Tibial nerve (tissue), 4 donors: ENCODE results near the gene OPN1MW2. TPM values are rescaled to one million over a fixed set of nuclear protein-coding genes. Genes with fewer than 3 reads are reported as not detected.
"Not testable (repeated sequence)": the region's sequence is repeated elsewhere in the genome, so short reads cannot be mapped to it uniquely, and the experiment has no call there.

Experiments used
- DNase-seq, 2 donors: peaks; one replicate each; pipeline ENCODE4 v3.0.0-alpha.2; 2019; ENCODE audit warnings: low spot score in 2 of 2
- H3K27ac ChIP-seq, 4 donors: fragments of 200-600 bp; sonication (generic) in 3 of 4; one replicate each; pipeline ENCODE4 v1.5.1; 2017 to 2019; ENCODE audit warnings: mild to moderate bottlenecking in 1 of 4
- H3K27me3 ChIP-seq, 2 donors: fragments of 200-600 bp; sonication (generic) in 1 of 2; one replicate each; pipeline versions ENCODE4 v1.5.1 to v1.6.0; 2017 to 2019
- H3K36me3 ChIP-seq, 3 donors: fragments of 200-600 bp; sonication (generic); one replicate each; pipeline ENCODE4 v1.5.1; 2018 to 2019
- H3K4me1 ChIP-seq, 4 donors: fragments of 200-600 bp; sonication (generic) in 3 of 4; one replicate each; pipeline ENCODE4 v1.5.1; 2017 to 2019
- H3K4me3 ChIP-seq, 4 donors: fragments of 200-600 bp; sonication (generic) in 3 of 4; one replicate each; pipeline ENCODE4 v1.5.1; 2017 to 2019; ENCODE audit warnings: mild to moderate bottlenecking in 1 of 4, moderate library complexity in 1 of 4
- H3K9me3 ChIP-seq, 4 donors: fragments of 200-600 bp; sonication (generic) in 3 of 4; one replicate each; pipeline ENCODE4 v1.5.1; 2017 to 2019
- WGBS, 2 donors: methylation state at CpG; one replicate each; pipeline ENCODE4 v1.1.5; 2018; 5-methylcytosine and 5-hydroxymethylcytosine counted together
- total RNA-seq, 4 donors: library from RNA; depleted of rRNA; stranded (reverse); fragments of >200 nt; gene quantifications; one replicate each; pipeline ENCODE4 v1.1.0, GENCODE V29; 2016

The OPN1MW2 gene
- total RNA-seq, 4 donors from 2014 or later = not detected

- H3K9me3 ChIP-seq, H3K36me3 ChIP-seq, H3K27ac ChIP-seq, DNase-seq, H3K4me1 ChIP-seq, H3K4me3 ChIP-seq, H3K27me3 ChIP-seq: not testable (repeated sequence)
- WGBS, 2 donors = no CpG with 5 or more reads among the region's 16 CpGs
Measured at GRCh38 chrX:154233620-154234019, 14.1 kb downstream of the OPN1MW2 start.

GRCh38 chrX:154238939-154239559 lies 19.5 kb downstream of the OPN1MW2 start:
- not testable (repeated sequence) for H3K4me3 ChIP-seq, H3K27me3 ChIP-seq, H3K9me3 ChIP-seq, DNase-seq, H3K36me3 ChIP-seq, H3K27ac ChIP-seq, H3K4me1 ChIP-seq
- WGBS, 2 donors = 71 to 92% methylated on average over 1 to 5 of the region's 11 CpGs

GRCh38 chrX:154239982-154240503 lies 20.5 kb downstream of the OPN1MW2 start:
- H3K4me1 ChIP-seq, DNase-seq, H3K27ac ChIP-seq, H3K27me3 ChIP-seq, H3K9me3 ChIP-seq, H3K4me3 ChIP-seq, H3K36me3 ChIP-seq: not testable (repeated sequence)
- WGBS, 2 donors = 81 to 83% methylated on average over 2 to 6 of the region's 8 CpGs

- H3K36me3 ChIP-seq, H3K4me3 ChIP-seq, H3K27ac ChIP-seq, H3K4me1 ChIP-seq, H3K27me3 ChIP-seq, DNase-seq, H3K9me3 ChIP-seq: not testable (repeated sequence)
- no CpG with 5 or more reads among the region's 17 CpGs for WGBS, 2 donors
Measured at GRCh38 chrX:154247377-154248045, 28.0 kb downstream of the OPN1MW2 start.

- H3K4me1 ChIP-seq, H3K27ac ChIP-seq, H3K9me3 ChIP-seq, DNase-seq, H3K27me3 ChIP-seq, H3K36me3 ChIP-seq, H3K4me3 ChIP-seq: not testable (repeated sequence)
- WGBS, 2 donors = no CpG with 5 or more reads among the region's 10 CpGs
Measured at GRCh38 chrX:154248076-154248475, 28.5 kb downstream of the OPN1MW2 start.

- H3K9me3 ChIP-seq, H3K4me1 ChIP-seq, H3K27ac ChIP-seq, H3K36me3 ChIP-seq, DNase-seq, H3K4me3 ChIP-seq, H3K27me3 ChIP-seq: not testable (repeated sequence)
- no CpG with 5 or more reads among the region's 17 CpGs for WGBS, 2 donors
Measured at GRCh38 chrX:154257282-154257681, 37.7 kb downstream of the OPN1MW2 start, which contains the start of gene OPN1MW3. Gene OPN1MW3, plus strand, starts transcription at chrX:154257582. Its CDS starts 38 bp downstream, at chrX:154257620.

GRCh38 chrX:154258711-154259110 lies 39.2 kb downstream of the OPN1MW2 start:
- H3K4me3 ChIP-seq, H3K27me3 ChIP-seq, DNase-seq, H3K9me3 ChIP-seq, H3K27ac ChIP-seq, H3K36me3 ChIP-seq, H3K4me1 ChIP-seq: not testable (repeated sequence)
- WGBS, 2 donors = no CpG with 5 or more reads among the region's 10 CpGs

- not testable (repeated sequence) for H3K4me1 ChIP-seq, H3K36me3 ChIP-seq, H3K4me3 ChIP-seq, DNase-seq, H3K27ac ChIP-seq, H3K27me3 ChIP-seq, H3K9me3 ChIP-seq
- WGBS, 2 donors = no CpG with 5 or more reads among the region's 6 CpGs
Measured at GRCh38 chrX:154263072-154263471, 43.5 kb downstream of the OPN1MW2 start.

- not testable (repeated sequence) for H3K27ac ChIP-seq
- WGBS, 2 donors = no CpG with 5 or more reads among the region's 3 CpGs
Measured at GRCh38 chrX:154269245-154269644, 49.7 kb downstream of the OPN1MW2 start.

More at GRCh38 chrX:154269245-154269644, 49.7 kb downstream of the OPN1MW2 start:
- not testable (repeated sequence) for H3K9me3 ChIP-seq, H3K27me3 ChIP-seq, DNase-seq, H3K4me1 ChIP-seq, H3K36me3 ChIP-seq, H3K4me3 ChIP-seq

Other genes starting within 250 kb of the OPN1MW2 start
- gene HCFC1, start 247.9 kb upstream of the OPN1MW2 start, total RNA-seq = 10 to 100 TPM; 42.6 to 52.2 (median 48.9) TPM
- gene TMEM187, start 247.0 kb upstream of the OPN1MW2 start, total RNA-seq = 10 to 100 TPM in 2 of 4 donors, 1 to 10 TPM in 2; 4.2 to 16.4 (median 9.6) TPM
- 100 to 1,000 TPM in 1 of 4 donors, 10 to 100 TPM in 3; 50.7 to 127 (median 64.4) TPM for gene IRAK1, start 199.9 kb upstream of the OPN1MW2 start, total RNA-seq
- gene MECP2, start 122.0 kb upstream of the OPN1MW2 start, total RNA-seq = 10 to 100 TPM; 71.6 to 96.5 (median 83.1) TPM
- not detected for gene OPN1LW, start 75.5 kb upstream of the OPN1MW2 start, total RNA-seq
- gene OPN1MW, start 37.2 kb upstream of the OPN1MW2 start, total RNA-seq = not detected
- not detected for gene OPN1MW3, start 37.8 kb downstream of the OPN1MW2 start, total RNA-seq
- gene TEX28, start 75.4 kb downstream of the OPN1MW2 start, total RNA-seq = not detected
- gene TKTL1, start 76.0 kb downstream of the OPN1MW2 start, total RNA-seq = not detected
- gene FLNA, start 154.9 kb downstream of the OPN1MW2 start, total RNA-seq = 1,000 to 10,000 TPM in 3 of 4 donors, 100 to 1,000 TPM in 1; 995 to 1,349 (median 1,139) TPM
- 10 to 100 TPM; 38.0 to 72.6 (median 46.7) TPM for gene EMD, start 159.5 kb downstream of the OPN1MW2 start, total RNA-seq
- 1,000 to 10,000 TPM; 4,372 to 6,501 (median 5,244) TPM for gene RPL10, start 178.6 kb downstream of the OPN1MW2 start, total RNA-seq
- 10 to 100 TPM; 21.4 to 36.0 (median 28.6) TPM for gene DNASE1L1, start 189.5 kb downstream of the OPN1MW2 start, total RNA-seq
- 100 to 1,000 TPM in 2 of 4 donors, 10 to 100 TPM in 2; 78.9 to 138 (median 97.7) TPM for gene TAFAZZIN, start 191.8 kb downstream of the OPN1MW2 start, total RNA-seq
- 10 to 100 TPM; 42.9 to 59.7 (median 50.4) TPM for gene ATP6AP1, start 208.9 kb downstream of the OPN1MW2 start, total RNA-seq
- 100 to 1,000 TPM; 114 to 179 (median 152) TPM for gene GDI1, start 217.4 kb downstream of the OPN1MW2 start, total RNA-seq
- 10 to 100 TPM; 47.5 to 90.6 (median 63.0) TPM for gene FAM50A, start 224.4 kb downstream of the OPN1MW2 start, total RNA-seq
- gene PLXNA3, start 238.5 kb downstream of the OPN1MW2 start, total RNA-seq = 10 to 100 TPM; 17.0 to 44.4 (median 24.2) TPM